Sigmoid colon (tissue), 4 donors: ENCODE results near the gene NF2.

Experiments used
- POLR2A ChIP-seq, 2 donors: fragments of 450-650 bp; IDR thresholded peaks; one replicate each; pipeline ENCODE4 v1.6.1; 2016; ENCODE audit warnings: antibody characterized with exemption in 2 of 2, mild to moderate bottlenecking in 2 of 2, moderate library complexity in 2 of 2
- POLR2AphosphoS5 ChIP-seq, 4 donors: sonication (generic); formaldehyde crosslinking; IDR thresholded peaks; one replicate each; pipeline ENCODE4 v1.6.1; 2017; ENCODE audit warnings: antibody characterized with exemption in 4 of 4
- TF ChIP-seq, protein P1 (sequence below), 4 experiments: fragments of 450-650 bp in 3 of 4; fragments of 200-600 bp in 1 of 4; IDR thresholded peaks; one replicate each; pipeline ENCODE4 v1.5.1; 2016 to 2019; ENCODE audit warnings: antibody characterized with exemption in 4 of 4, mild to moderate bottlenecking in 3 of 4, moderate library complexity in 2 of 4

DNA sequence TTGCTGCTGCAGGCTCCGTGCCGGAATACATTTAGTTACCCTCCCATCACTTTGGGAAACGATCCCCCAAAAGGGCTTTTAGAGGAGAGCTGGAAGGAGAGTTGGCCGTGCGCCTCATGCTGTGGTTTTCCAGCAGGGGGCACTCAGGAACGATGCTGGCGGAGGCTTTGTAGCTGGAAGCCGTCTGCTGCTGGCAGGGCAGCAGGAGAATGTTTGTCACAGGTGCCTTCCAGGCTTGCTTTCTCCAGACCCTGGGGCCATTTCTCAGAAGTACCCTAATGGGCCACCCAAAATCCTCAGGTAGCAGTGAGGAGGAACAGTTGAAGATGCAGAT, 86.4 kb downstream of the NF2 start:
- TF ChIP-seq POLR2AphosphoS5 (IDR thresholded peaks at IDR 0.05) (no peak), POLR2A (IDR thresholded peaks at IDR 0.05) (no peak)
- TF ChIP-seq, protein P1, sequence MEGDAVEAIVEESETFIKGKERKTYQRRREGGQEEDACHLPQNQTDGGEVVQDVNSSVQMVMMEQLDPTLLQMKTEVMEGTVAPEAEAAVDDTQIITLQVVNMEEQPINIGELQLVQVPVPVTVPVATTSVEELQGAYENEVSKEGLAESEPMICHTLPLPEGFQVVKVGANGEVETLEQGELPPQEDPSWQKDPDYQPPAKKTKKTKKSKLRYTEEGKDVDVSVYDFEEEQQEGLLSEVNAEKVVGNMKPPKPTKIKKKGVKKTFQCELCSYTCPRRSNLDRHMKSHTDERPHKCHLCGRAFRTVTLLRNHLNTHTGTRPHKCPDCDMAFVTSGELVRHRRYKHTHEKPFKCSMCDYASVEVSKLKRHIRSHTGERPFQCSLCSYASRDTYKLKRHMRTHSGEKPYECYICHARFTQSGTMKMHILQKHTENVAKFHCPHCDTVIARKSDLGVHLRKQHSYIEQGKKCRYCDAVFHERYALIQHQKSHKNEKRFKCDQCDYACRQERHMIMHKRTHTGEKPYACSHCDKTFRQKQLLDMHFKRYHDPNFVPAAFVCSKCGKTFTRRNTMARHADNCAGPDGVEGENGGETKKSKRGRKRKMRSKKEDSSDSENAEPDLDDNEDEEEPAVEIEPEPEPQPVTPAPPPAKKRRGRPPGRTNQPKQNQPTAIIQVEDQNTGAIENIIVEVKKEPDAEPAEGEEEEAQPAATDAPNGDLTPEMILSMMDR (IDR thresholded peaks at IDR 0.05): peak; percentile 37 to 64 (median 49)
